HG03565 (cell line): ENCODE results near the gene TMEM255B.

ENCODE experiments used
- ATAC-seq: cut with Tn5 transposase; IDR thresholded peaks from one replicate; pipeline ENCODE4 v1.9.1; 2021; ENCODE audit warnings: mild to moderate bottlenecking, moderate library complexity; ENCODE audit not compliant: unreplicated experiment

TMEM255B gene

DNA sequence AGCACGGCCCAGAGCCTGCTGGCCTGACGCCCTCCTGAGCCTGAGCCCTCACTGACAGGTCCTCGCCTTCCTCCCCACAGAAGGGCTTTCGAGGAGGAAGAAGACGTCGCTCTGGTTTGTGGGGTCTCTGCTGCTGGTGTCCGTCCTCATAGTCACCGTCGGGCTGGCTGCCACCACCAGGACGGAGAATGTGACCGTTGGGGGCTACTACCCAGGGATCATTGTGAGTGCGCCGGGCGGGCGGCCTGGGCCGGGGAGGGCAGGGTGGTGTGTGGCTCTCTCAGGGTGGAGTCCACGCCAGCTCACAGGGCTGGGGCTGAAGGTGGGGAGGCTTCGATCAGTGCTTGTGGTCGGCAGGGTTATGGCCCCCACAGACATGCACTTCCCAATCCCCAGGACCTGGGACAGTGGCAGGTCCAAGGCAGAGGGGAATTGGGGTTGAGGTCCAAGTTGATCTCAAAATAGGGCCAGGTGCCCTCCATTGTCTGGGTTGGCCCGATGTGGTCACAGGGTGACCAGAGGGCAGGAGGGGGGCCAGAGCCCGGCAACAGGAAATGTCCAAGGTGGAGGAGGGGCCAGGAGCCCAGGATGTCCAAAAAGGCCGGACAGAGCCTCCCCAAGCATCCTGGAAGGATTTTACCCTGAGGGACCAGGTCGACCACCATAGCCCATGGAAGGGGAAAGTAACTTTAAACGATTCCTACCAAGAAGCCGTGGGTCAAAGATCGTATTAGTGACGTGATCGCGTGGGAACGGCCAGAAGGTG lies 7.2 kb downstream of the TMEM255B start:
- ATAC-seq: no peak

DNA sequence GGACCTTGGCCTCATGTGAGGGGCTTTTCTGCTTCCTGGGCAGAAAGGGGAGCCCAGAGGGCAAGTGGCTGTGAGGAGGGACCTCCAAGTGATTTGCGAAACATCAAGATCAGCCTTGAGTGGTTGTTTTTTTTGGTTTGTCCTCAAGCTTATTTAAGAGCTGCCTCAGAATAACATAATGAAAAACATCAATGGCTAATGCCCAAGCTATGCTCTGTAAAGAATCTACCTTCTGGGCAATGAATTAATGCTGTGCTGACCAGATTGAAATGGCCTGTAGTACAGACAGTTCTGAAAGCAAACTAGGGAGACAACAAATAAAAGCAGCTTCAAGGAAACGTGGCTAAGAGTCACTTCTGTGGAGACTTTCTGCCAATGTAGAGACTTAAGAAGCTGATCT lies 8.3 kb downstream of the TMEM255B start:
- no peak for ATAC-seq

DNA sequence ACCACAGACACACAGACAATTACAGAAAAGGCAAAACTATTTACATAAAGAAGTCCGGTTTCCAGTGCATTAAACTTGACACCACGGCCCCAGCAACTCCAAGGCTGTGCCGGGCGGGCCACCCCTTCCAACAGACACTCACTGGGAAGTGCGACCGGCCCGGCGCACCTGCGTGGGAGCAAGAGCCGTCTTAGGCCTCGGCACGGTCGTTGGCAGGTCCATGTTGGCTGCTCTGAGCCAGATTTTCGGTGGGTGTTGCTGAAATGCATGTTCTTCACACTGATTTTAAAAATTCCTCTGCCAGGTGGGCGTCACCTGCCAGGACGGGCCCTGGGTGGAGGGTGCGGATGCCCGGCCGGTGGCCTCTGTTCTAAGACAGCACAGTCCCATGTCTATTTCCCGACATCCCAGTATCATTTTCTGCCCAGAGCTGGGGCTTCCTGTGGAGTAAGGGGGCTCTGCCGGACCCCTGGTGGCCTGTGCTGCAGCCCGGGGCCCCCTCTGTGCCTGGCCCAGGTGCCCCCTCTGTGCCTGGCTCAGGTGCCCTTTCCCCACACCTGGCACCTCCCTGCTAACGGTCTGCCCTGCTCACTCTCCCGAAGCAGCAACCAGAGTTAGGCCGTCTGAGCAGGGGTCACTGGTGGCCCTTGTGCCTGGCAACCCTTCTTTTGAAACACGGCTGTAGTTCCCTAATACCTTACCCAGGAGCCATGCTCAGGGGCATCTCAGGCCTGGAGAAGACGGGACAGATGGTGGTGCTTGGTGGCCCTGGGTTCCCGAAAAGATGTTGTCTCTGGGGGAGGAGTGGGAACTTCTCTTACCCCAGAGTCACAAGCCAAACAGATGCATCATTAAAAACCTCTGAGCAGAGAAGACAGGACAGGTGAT lies 9.2 kb downstream of the TMEM255B start:
- no peak for ATAC-seq

DNA sequence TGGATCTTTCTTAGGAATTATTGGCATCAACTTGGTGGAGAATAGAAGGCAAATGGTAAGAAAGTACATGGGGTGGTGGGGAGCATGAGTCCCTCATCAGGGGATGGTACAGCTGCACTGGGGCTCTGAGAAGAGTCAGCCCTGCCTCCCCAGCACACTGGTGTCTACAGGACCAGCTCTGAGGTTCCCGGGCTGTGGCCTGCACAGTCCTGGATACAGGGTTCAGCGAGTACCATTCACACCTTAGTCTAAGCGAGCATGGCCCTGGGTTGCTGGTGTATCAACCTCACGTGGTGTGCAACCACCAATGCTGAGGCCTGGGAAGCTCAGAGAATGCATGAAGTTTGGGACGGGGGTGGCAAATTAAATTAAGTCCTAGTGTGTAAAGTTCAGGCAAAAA lies 10.1 kb downstream of the TMEM255B start:
- no peak for ATAC-seq

DNA sequence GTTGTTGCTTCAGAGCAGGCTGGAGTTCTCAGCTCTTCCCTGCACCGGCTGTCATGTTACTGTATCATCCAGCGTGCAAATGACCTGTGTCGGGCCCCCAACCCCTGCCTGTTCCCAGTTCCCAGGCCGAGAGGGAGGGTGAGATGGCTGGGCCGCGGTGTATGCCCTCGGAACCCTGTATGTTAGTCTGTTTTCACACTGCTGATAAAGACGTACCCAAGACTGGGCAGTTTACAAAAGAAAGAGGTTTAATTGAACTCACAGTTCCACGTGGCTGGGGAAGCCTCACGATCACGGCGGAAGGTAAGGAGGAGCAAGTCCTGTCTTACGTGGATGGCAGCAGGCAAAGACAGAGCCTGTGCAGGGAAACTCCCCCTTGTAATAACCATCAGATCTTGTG lies 10.9 kb downstream of the TMEM255B start:
- no peak for ATAC-seq

DNA sequence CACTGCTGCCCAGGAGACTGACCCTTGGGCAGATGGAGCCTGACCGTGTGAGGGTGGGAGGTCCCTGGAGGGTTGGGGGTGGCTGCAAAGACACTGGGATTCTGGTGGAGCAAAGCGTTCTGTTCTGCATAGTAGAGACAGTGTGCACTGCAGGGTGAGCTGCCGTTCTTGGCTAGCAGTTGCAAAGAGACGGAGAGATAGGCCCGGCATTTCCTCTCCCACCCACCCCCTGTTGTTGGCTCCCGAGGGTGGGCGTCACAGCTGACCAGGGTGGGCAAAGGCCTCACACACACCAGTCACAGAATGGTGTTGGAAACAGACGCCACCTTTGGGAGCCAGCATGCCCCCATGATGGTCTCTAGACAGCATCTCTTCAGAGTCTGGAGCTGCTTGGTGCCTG lies 11.4 kb downstream of the TMEM255B start:
- no peak for ATAC-seq

DNA sequence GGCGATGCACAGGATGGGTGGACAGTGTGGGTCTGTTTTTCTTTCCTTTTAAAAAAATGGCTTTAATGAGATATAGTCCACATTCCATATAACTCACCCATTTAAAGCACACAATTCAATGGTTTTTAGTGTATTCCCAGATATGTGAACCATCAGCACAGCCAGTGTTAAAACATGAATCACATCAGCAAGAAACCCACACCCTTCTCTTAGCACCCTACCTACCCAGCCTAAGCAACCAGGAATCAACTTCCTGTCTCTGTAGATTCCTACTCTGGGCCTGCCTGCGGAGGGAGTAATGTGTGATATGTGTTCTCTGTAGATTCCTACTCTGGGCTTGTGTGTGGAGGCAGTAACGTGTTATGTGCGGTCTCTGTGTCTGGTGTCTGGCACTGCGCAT lies 11.9 kb downstream of the TMEM255B start:
- no peak for ATAC-seq

DNA sequence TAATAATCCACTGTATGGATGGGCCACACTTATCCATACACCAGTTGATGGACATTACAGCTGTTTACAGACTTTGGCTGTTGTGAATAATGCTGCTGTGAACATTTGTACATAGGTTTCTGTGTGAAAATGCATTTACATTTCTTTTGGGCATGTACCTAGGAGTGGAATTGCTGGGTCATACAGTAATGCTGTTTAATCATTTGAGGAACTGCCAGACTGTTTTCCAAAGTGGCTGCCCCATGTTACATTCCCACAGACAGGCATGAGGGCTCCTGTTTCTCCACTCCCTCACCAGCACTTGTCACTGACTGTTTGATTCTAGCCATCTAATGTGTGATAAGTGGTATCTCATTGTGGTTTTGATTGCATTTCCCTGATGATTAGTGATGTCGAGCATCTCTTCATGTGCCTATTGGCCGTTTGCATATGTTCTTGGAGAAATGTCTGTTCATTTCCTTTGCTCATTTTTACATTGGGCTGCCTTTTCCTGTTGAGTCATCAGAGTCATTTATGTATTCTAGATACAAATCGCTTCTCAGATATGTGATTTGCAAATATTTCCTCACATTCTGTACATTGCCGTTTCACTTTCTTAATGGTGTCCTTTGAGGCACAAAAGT lies 12.8 kb downstream of the TMEM255B start:
- no peak for ATAC-seq

DNA sequence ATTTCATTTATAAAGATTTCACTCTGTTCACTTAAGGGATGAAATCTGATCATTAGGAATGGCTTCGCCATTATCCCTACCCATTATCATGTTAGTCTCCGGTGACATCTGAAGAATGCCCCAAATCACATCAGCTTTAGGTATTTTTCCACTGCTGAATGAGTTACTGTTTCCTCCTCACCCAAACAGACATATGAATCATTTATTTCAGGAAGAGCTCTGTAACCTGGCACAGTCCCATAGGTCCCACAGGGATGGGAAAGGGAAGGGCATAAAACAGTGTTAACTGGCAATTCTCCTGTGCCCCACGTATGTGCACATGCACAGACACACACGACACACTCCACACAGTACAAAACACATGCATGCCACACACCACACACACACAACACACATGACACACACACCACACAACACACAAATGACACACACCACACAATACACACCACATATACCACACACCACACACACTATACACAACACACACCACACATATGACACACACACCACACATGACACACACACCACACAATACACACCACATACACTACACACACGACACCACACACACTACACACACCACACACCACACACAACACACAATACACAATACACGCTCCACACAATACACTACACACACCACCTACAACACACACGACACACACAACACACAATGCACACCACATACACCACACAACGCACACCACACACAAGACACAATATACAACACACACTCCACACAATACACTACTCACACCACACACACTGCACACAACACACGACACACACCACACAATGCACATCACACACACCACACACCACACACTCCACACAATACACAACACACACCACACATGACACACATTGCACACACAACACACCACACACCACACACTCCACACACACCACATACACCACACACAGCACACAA lies 15.4 kb downstream of the TMEM255B start:
- ATAC-seq: no peak

DNA sequence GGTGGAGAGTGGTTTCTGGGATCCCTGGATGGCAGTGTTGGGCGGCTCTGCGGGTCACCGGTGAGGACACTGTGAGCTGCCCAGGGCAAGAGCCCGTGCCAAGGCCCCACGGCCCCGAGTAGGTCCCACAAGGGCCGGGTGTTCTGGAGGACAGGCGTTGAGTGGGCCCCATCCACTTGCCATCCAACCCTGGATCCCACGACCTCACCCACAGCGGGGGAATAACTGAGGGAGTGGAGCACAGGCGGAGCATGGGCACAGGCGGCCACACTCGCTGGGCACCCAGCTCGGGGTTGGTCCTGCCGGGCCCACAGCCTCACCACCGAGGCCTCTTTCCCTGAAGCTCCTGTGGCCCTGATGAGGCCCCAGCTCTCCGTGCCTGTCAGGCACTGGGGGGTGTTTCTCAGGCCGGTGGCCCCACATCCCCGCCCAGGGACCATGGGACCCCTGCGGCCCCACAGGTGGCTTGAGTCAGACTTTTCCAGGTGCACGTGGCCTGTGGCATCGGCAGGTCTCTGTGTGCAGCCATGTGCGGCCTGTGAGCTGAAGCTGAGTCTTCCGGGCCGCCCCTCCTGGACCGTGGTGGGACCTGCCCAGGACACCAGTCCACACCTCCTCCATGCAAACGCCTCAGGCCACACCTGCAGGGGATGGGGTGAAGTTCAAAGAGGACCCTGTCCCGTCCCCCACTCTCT lies 16.6 kb downstream of the TMEM255B start:
- no peak for ATAC-seq

DNA sequence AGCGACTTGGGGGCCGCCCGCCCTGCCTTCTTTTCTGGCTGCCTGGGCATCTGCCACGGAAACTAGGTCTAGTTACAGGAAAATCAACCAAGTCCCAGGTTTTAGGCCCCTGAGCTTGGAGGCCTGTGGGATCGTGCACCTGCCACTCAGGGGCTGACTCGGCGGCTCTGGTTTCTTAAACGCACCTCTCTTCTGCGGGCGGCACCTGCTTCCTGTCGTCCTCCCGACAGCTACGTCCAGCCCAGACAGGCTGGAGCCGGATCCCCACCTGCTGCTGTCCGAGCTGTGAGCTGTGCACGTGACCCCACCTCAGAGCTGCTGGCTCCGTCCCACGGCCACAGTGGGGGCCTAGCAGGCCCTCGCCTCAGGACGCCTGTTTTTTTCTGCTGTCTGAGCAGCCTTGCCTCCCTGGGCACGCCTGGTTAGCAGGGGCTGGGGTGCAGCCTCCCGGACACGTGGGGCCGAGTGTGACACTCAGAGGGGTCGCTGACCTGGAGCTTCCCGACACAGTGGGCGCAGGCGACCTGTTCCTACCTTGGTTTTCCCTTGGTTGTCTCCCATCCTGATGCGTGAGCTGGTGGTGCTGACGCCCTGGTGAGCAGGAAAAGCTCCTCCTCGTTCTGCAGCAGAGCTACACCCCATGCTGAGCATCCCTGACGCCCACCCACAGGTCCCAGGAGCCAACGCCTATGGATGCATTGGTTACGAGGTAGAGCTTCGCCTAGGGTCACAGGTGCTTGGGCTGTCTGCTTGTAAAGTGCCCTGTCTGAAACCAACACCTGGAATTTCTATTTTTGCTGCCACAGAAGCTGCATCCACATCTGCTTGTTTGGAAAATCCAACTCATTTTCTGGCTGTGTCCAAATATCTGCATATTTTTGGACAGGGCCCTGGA lies 17.5 kb downstream of the TMEM255B start:
- ATAC-seq: no peak

DNA sequence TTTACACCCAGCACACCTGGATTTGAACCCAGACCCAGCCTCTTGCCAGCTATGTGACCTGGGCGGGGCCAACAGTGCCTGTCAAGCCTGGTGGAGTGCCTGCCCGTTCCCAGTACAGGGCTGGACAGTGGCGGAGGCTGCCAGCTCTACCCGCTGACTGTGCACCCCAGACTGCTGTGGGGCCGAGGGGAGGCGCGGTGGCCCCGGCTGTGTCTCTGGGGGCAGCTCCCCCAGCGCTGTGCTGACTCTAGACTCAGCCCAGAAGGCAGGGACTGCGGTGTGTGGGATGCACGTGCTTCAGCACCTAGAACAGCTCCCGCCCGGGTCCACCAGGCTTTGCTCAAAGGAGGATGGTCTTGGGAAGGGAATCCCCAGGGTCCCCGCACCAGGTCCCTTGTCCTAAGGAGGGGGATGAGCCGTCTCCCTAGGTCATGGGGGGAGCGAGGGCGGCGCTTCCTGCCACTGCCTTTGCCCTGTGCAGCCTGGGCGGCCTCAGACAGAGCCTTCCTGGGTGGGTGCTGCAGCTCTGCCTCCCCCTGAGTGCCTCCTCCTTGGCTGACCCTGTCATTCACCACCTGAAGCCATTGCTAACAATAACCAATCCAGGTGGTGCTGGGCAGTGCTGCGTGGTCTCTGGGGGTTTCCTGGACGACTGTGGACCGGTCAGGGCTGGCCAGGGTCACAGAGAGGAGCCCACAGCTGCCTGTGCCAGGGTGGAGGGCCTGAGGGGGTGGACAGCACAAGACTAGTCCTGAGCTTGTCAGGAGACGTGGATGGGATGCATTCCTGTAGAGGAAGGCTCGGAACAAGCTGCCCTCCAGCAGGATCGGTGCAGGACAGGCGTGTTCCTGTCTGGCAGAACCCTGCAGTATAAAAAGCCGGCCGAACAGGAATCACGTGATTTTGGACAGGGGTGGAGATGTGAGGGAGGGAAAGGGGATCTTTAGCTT lies 18.6 kb downstream of the TMEM255B start:
- ATAC-seq: no peak

DNA sequence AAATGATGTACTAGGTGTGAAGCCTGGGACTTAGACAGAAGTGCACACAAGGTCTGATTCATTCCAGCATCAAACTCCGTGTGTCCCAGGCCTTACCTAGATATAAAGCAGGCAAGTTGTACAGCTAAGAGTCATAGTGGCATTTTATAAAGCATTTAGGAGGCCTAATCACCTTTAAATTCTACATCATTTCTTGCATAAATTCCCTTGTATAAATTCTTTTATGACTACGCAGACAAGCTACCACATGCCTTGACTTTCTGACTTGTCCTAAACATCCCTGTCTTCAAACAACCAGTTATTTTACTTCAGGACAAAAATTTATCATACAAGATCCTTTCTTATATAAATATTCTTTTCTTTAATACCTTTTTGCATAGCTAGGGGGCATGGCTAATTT lies 22.5 kb downstream of the TMEM255B start:
- ATAC-seq: no peak

DNA sequence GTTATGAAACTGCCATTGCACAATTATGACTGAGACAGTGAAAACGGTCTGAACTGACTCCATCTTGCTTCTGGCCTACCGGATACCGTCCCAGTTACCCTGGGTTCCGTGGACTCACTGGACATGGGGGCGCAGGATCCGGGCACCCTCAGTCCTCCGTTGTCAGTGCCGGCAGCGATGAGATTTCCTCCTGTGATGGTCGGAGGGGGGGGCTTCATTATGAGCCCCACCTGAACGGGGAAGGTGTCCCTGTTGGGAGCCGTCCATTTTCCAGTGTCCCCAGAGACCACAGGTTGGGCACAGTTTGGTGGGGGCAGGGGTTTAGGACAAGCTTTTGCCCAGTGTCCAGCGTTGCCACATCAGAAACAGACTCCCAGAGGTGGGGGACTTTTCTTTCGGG lies 23.4 kb downstream of the TMEM255B start:
- no peak for ATAC-seq

DNA sequence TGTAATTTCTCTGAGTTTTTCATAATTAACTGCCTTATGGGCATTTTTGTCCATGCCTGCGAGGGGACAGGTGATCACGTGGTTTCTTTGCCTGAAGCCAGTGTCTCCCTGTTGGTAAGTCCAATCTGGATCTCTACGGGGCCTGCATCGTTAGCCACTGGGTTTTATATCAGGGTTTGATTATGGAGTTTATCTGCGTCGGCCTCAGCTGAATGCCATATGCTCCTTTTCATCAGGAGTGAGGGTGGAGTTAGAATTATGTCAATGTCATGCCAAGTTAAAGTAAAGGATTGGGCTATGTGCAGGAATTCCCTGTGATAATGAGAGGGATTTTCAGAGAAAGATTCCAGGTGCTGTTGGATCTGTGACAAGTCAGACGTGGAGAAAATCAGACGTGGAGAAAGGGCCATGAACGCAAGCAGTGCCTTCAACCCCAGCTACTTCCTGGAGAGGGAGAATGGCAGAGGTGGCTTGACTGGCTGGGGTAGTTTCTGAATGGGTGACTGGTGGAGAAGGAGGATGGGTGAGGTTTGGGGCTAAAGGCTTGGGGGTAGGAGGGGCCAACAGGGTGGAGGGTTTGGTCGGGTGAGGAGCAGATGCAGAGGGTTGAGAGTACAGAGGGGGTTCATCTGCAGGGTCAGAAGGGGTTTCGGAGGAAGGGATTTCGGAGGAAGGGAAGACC lies 24.3 kb downstream of the TMEM255B start:
- ATAC-seq: no peak

DNA sequence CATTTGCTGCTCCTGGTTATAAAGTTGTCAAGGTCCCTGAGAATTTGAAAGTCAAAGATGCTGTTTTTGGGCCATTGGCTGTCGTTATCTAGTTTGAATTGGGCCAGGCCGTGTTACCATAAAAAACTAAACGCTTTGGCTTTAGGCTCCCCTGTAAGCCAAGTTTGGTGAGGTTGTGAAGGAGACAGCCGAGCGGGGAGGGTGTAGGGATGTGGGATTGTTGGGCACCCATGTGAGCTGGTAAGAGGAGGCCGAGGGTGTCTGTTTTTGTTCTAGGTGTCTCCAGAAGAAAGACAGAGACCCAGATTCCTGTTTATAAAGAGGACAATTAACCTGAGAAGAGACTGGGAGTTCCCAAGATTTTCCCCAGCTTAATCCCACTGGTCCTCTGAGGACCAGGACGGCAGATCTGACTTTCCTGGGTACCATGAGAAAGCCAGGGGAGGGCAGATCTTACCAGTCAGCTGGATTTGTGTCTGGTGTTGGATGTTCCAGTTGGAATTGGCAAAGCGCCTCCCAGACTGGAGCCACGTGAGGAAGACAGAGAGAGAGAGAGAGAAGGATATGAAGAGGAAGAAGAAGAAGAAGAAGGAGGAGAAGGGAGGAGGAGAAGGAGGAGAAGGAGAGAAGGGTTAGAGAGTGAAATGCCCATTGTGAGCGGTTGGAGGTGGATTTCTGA lies 25.1 kb downstream of the TMEM255B start:
- no peak for ATAC-seq

DNA sequence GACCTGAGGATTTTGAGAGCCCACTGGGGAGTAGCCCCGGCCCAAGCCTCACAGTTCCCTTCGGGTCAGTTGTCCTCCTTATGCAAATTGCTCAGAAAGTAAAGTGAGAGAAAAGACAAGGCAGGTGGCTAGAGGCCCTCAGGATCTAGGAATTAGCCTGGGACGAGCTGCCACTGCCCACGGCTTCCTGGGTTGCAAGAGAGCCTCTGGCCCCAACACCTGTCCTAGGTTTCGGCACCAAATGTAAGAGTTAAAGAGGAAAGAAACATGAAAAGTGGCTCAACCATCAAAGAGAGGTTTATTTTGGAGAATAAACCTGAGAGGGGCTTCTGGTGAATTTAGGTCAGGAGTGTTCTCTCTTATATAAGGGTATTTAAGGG lies 25.6 kb downstream of the TMEM255B start:
- no peak for ATAC-seq
